HAP-1 (cell line): ENCODE results near the gene KPNB1.

ENCODE experiments used
- DNase-seq, 2 experiments: peaks; one replicate each; pipeline ENCODE4 v3.0.0-alpha.2; 2016 to 2020; ENCODE audit warnings: low spot score in 2 of 2
- H3K27me3 ChIP-seq: fragments of 250-450 bp; sonication (Bioruptor Pico); 2 replicates; pipeline ENCODE4 v1.5.1; 2020; ENCODE audit warnings: low read depth, mild to moderate bottlenecking, moderate library complexity
- H3K36me3 ChIP-seq: fragments of 250-450 bp; sonication (Bioruptor Pico); replicated peaks from 2 replicates; pipeline ENCODE4 v1.5.1; 2020; ENCODE audit warnings: mild to moderate bottlenecking
- H3K4me1 ChIP-seq: fragments of 250-450 bp; sonication (Bioruptor Pico); 2 replicates; pipeline ENCODE4 v1.5.1; 2020; ENCODE audit warnings: mild to moderate bottlenecking
- H3K4me3 ChIP-seq: fragments of 250-450 bp; sonication (Bioruptor Pico); 2 replicates; pipeline ENCODE4 v1.5.1; 2020; ENCODE audit warnings: mild to moderate bottlenecking, moderate library complexity
- H3K9me3 ChIP-seq: fragments of 250-450 bp; sonication (Bioruptor Pico); 2 replicates; pipeline ENCODE4 v1.5.1; 2020; ENCODE audit warnings: mild to moderate bottlenecking, moderate library complexity
- in situ Hi-C: fragments of 300-500 bp; cut with MboI; formaldehyde crosslinking; loops from 3 replicates; pipeline ENCODE4 v1.14.3; 2020; ENCODE audit warnings: low sequenced_read_pairs, inconsistent platforms, mixed read lengths

Gene KPNB1

GRCh38 chr17:47709594-47709993 is 59.9 kb downstream of the KPNB1 start:
- Histone ChIP-seq H3K4me3 (no peak overlapping the region), H3K4me1 (no peaks in the 10 kb centered on the region), H3K36me3 (no peaks in the 10 kb centered on the region), H3K27me3 (peaks cover 1% of the 10 kb centered on the region; the same call in 1 of the 2 replicates), H3K9me3 (no peaks in the 10 kb centered on the region)
- DNase-seq, result no peak
- in situ Hi-C loops, result no loop called here

DNA sequence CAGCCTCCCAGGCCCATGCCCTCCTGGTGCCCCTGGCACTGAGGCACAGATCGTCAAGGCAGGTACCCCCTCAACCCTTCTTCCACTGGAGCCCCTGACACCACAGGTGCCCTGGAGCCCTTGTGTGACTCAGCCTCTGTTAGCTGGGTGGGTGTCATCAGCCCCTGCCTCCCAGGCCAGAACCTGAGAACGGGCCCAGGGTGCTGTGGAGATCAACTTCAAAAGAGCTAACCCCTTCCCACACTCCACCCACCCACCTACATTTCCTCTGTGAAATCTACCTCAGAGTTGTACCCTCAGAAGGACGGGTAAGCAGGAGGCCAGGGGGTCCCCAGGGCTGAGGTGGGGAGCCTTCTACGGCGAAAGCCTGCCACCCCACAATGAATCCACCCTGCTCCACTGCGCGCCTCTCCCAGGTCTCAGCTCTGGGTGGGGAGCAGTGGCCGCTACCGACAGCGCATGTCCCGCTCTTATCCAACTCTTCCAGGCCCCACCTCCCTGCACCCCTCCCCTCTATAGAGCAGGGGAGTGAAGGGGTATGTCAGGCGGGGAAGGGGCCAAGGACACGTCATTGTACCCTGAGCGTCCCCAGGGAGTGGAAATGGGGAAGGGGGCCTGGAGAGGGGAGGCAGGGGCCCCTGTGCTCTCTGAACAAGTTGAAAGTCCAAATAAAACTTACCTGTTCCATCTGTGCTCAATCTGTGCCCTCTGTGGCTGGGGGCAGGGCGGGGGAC is 61.8 kb downstream of the KPNB1 start:
- Histone ChIP-seq H3K36me3 (no peaks in the 10 kb centered on the region), H3K9me3 (no peaks in the 10 kb centered on the region), H3K4me3 (no peak overlapping the region), H3K27me3 (peaks cover 6% of the 10 kb centered on the region; the same call in 1 of the 2 replicates), H3K4me1 (no peaks in the 10 kb centered on the region)
- in situ Hi-C loops, result no loop called here
- DNase-seq, result no peak

- Histone ChIP-seq H3K4me3 (no peak overlapping the region), H3K27me3 (peaks cover 9% of the 10 kb centered on the region), H3K36me3 (no peaks in the 10 kb centered on the region), H3K9me3 (no peaks in the 10 kb centered on the region), H3K4me1 (no peaks in the 10 kb centered on the region)
- DNase-seq, result no peak
- in situ Hi-C loops, result no loop called here
Observed at GRCh38 chr17:47712330-47713023, 62.8 kb downstream of the KPNB1 start.

- DNase-seq, result no peak
- Histone ChIP-seq H3K9me3 (no peaks in the 10 kb centered on the region), H3K4me1 (no peaks in the 10 kb centered on the region), H3K27me3 (peaks cover 24% of the 10 kb centered on the region), H3K4me3 (no peak overlapping the region), H3K36me3 (no peaks in the 10 kb centered on the region)
- in situ Hi-C loops, result no loop called here
Observed at GRCh38 chr17:47713980-47714700, 64.4 kb downstream of the KPNB1 start.

DNA sequence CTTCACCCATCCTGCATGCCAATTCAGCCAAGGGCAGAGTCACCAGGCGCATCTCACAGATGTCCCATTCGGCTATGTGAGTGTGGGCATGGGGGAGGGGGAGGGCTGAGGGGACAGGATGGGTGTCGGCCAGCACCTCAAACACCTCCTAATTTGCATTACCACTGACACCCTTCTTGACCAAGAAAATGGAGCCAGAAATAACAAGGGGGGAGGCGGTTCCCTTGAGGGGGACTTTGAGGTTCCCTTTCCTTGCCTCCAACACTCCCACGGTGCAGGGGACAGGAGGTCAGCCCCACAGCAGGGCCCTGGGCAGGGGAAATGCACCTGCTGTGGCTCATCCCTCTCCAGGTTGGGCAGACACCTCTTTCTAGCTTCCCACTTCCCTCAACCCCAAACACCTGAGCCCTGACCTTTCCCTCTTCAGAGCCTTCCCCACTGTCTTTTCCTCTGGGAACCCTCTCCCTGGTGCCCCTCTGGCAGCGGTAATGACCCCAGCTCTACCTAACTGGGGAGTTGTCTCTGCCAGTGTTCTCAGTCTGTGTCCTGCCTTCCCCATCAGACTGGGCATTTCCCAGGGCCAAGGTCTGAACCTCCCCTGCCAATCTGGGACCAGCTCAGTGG is 65.2 kb downstream of the KPNB1 start:
- H3K9me3 ChIP-seq, result no peaks in the 10 kb centered on the region
- no peak overlapping the region for H3K4me3 ChIP-seq
- H3K27me3 ChIP-seq, result peaks cover 32% of the 10 kb centered on the region
- H3K36me3 ChIP-seq, result no peaks in the 10 kb centered on the region
- DNase-seq, result no peak
- H3K4me1 ChIP-seq, result no peaks in the 10 kb centered on the region
- in situ Hi-C loops, result no loop called here

- Histone ChIP-seq H3K9me3 (no peaks in the 10 kb centered on the region), H3K27me3 (peaks cover 41% of the 10 kb centered on the region), H3K36me3 (no peaks in the 10 kb centered on the region), H3K4me1 (no peaks in the 10 kb centered on the region), H3K4me3 (no peak overlapping the region)
- no peak for DNase-seq
- in situ Hi-C loops, result no loop called here
Observed at GRCh38 chr17:47715669-47716325, 66.1 kb downstream of the KPNB1 start.

DNA sequence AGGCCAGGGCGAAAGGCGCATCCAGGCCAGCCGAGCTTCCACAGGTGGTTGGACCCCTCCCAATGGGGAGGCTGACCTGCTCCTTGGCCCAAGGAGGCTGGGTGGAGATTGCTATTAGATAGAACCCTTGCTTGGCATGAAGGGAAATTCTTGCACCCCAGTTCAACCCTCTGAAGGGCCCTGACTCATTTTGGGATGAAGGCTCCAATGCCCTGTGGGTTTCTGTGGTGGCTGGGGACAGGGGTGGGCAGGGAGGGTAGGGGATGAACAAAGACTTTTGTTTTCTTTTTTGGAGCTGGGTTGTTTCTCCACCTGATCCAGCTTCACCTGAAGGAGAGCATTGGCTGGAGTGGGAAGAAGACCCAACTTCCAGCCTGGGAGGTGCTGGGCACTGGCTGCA is 66.7 kb downstream of the KPNB1 start:
- no peaks in the 10 kb centered on the region for H3K36me3 ChIP-seq
- DNase-seq, result no peak
- in situ Hi-C loops, result no loop called here
- peaks cover 47% of the 10 kb centered on the region for H3K27me3 ChIP-seq
- H3K9me3 ChIP-seq, result no peaks in the 10 kb centered on the region
- H3K4me1 ChIP-seq, result no peaks in the 10 kb centered on the region
- H3K4me3 ChIP-seq, result no peak overlapping the region

DNA sequence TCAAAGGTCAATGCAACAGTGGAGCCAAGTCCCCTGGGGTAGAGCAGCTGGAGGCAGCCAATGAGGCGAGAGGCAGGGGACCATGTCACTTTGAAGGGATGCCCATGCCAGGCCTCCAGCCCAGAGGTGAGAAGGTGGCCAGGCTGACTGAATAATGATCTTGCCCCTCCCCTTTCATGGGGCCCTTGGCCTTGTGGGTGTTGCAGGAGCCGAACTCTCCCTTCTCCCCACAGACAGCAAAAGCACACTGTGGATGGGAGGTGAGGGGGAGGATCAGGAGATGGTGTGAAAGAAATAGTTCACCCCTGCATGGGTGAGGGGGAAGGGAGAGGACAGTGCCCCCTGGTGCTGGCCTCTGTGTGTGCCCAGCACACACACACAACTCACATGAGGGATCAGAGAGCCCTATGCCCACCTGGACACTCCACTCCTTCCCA is 67.6 kb downstream of the KPNB1 start:
- DNase-seq, result no peak
- Histone ChIP-seq H3K9me3 (no peaks in the 10 kb centered on the region), H3K36me3 (no peaks in the 10 kb centered on the region), H3K4me1 (no peaks in the 10 kb centered on the region), H3K27me3 (peaks cover 56% of the 10 kb centered on the region), H3K4me3 (no peak overlapping the region)
- in situ Hi-C loops, result no loop called here

GRCh38 chr17:47717979-47718621 is 68.4 kb downstream of the KPNB1 start:
- DNase-seq, result no peak
- Histone ChIP-seq H3K4me1 (no peaks in the 10 kb centered on the region), H3K36me3 (no peaks in the 10 kb centered on the region), H3K4me3 (no peak overlapping the region), H3K27me3 (peaks cover 57% of the 10 kb centered on the region), H3K9me3 (no peaks in the 10 kb centered on the region)
- in situ Hi-C loops, result no loop called here

GRCh38 chr17:47718634-47719405 is 69.1 kb downstream of the KPNB1 start:
- Histone ChIP-seq H3K36me3 (no peaks in the 10 kb centered on the region), H3K27me3 (peaks cover 57% of the 10 kb centered on the region), H3K4me3 (no peak overlapping the region), H3K4me1 (no peaks in the 10 kb centered on the region), H3K9me3 (no peaks in the 10 kb centered on the region)
- in situ Hi-C loops, result no loop called here
- no peak for DNase-seq

DNA sequence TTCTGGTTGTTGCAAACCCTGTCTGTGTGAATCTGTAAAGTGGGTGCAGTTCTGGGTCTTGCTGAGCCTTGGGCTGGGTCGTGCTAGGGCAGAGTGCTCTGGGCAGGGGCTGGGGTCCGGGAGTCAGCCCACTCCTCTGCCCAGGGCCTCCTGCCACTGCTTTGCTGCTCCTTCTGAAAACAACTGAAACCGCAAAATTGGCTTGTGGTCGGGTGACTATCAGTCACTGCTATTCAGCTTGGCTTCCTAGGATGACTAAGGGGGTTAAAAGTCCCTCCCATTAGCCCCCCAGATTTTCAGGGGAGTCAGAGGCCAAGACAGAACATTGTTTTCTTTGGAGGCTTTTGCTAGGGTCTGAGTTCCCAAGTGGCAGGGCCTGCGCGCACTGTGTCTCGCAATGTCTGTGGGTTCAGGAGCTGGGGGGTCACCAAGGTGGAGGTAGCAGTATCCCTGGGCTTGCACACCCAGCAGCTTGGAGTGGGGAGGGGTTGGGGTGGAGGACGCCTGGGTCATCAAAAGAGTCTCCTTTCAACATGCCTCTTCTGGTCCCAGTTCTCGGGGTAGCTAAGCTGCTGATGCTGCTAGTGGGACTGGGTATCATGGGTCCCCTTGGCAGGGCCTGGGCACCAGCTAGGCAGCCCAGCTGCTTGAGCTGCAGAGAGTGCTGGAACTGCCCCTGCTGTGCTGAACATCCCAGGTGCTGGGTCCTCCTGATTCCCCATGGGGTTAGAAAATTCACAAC is 69.9 kb downstream of the KPNB1 start:
- no peaks in the 10 kb centered on the region for H3K4me1 ChIP-seq
- no peaks in the 10 kb centered on the region for H3K36me3 ChIP-seq
- no peak overlapping the region for H3K4me3 ChIP-seq
- H3K9me3 ChIP-seq, result no peaks in the 10 kb centered on the region
- H3K27me3 ChIP-seq, result peaks cover 56% of the 10 kb centered on the region
- no peak for DNase-seq
- in situ Hi-C loops, result no loop called here

DNA sequence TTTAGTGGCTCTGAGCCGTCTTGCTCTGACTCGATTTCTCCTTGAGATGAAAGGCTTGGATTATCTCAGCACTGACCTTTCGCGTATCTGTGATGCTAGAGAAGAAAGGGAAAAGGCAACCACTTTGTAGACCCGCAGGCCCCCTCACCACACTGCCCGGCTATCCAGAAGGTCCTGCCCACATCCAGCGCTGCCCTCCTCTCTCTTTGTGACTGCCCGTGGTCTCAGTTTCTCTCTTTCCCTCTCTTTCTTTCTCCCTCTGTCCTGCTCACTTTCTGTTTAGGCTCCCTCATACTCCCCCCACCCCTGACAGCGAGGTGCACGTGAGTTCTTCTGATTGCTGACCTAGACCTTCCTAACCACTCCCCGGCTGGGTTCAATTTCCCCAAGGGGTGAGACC is 70.5 kb downstream of the KPNB1 start:
- in situ Hi-C loops, result no loop called here
- peaks cover 51% of the 10 kb centered on the region for H3K27me3 ChIP-seq
- no peaks in the 10 kb centered on the region for H3K36me3 ChIP-seq
- no peak for DNase-seq
- no peak overlapping the region for H3K4me3 ChIP-seq
- H3K9me3 ChIP-seq, result no peaks in the 10 kb centered on the region
- H3K4me1 ChIP-seq, result no peaks in the 10 kb centered on the region
